ENCODE measurements around the gene CAMK1. TPM values are rescaled to one million over a fixed set of nuclear protein-coding genes. Genes with fewer than 3 reads are reported as not detected.

Gene CAMK1
- total and polyA plus RNA-seq, 10 donors = 10.1 to 30.5 (median 22.7) TPM

DNA sequence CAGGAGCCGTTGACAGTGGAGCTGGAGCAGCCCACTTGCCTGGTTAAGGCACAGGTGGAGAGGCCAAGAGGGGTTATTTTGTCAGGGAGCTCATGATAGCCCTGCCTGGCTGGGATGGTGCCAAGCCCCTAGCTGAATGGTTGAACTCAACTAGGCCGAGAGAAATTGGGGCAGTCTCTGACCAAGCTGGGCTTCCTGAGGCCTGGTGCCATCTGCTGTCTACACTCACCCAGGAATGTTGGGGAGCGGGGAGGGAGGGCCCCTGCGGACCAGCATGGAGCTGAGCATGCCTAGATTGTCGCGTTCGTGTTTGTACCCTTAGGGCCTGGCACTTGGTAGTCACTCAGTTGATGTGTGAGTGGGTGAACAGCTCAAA lies 37.0 kb downstream of the CAMK1 start:
- H3K9me3 ChIP-seq = no peaks in the 10 kb centered on the region
- TF ChIP-seq POLR2A (IDR thresholded peaks at IDR 0.05) = no peak
- no peak for TF ChIP-seq CTCF (IDR thresholded peaks at IDR 0.05 in 8 of 11, conservative IDR thresholded peaks at IDR 0.05 in 3 of 11)
- TF ChIP-seq POLR2AphosphoS5 (IDR thresholded peaks at IDR 0.05) = no peak
- peaks cover 0 to 39% (median 30%) of the 10 kb centered on the region in 6 donors for H3K36me3 ChIP-seq
- WGBS, 5 donors = 46 to 54% (median 50%) methylated on average over 6 to 7 of the region's 7 CpGs
- no peaks in the 10 kb centered on the region for H3K27me3 ChIP-seq (replicated peaks in 1 of 7)
- peaks cover 22 to 71% (median 53%) of the 10 kb centered on the region in 6 donors for H3K4me1 ChIP-seq
- H3K4me3 ChIP-seq = peak overlapping the region; percentile 66 to 99 (median 96)
- H3K27ac ChIP-seq = peak overlapping the region in 6 of 8 donors; percentile 91 to 98 (median 95)
- no peak for DNase-seq
- intact Hi-C loops (cut with DNase I; ENCODE audit: low total_unique reads) = no loop called here

DNA sequence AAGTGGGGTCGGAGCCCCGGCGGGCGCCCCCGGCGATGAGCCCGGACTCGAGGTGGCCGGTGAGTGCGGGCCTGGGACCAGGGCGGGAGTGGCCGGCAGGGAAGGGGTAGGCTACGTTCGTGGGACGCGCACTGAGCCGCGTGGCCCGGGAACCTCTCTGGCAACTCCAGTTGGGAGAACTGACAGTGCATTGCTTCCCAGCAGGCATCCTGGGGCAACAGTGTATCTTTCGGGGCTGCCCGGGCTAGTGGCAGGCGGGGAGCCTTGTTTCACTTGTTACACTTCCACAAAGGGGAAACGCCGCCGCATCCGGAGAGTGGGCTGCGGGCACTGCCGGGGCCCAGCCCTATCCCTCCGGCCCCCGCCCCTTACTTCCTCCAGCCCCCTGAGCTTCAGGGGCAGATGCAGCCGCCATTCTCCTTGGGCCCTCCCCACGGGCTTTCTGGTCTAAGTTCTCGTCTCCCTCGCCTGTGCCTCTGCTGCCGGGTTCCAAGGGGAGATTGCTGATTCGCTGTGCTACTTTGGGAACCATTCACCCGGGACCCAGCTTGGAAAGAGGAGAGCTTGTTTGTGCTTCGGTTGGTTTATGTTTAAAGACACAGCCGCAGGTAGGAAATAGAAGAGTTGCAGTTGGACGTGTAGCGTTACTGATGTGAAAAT lies 37.5 kb downstream of the CAMK1 start:
- Histone ChIP-seq H3K4me3 (peak overlapping the region; percentile 66 to 99 (median 96)), H3K9me3 (no peaks in the 10 kb centered on the region), H3K27me3 (replicated peaks in 1 of 7) (no peaks in the 10 kb centered on the region), H3K36me3 (peaks cover 0 to 34% (median 26%) of the 10 kb centered on the region in 6 donors), H3K27ac (peak overlapping the region; percentile 91 to 99 (median 95)), H3K4me1 (peaks cover 24 to 71% (median 55%) of the 10 kb centered on the region in 6 donors)
- peak; percentile 91 for DNase-seq
- WGBS, 5 donors = 1 to 2% (median 1%) methylated on average over 40 to 41 of the region's 41 CpGs
- no peak for TF ChIP-seq POLR2A (IDR thresholded peaks at IDR 0.05)
- no peak for TF ChIP-seq CTCF (IDR thresholded peaks at IDR 0.05 in 8 of 11, conservative IDR thresholded peaks at IDR 0.05 in 3 of 11)
- TF ChIP-seq POLR2AphosphoS5 (IDR thresholded peaks at IDR 0.05) = peak in 2 of 3 donors; percentile 21 to 64
- intact Hi-C loops (cut with DNase I; ENCODE audit: low total_unique reads) = no loop called here

GRCh38 chr3:9731206-9732079 lies 38.3 kb downstream of the CAMK1 start, which contains the start of gene BRPF1:
Gene BRPF1 (plus strand): TSS chr3:9731735. CDS start chr3:9734141, 2,406 bp downstream.
- peaks cover 28 to 71% (median 56%) of the 10 kb centered on the region in 6 donors for H3K4me1 ChIP-seq
- H3K4me3 ChIP-seq = peak within 1 kb of the TSS; percentile 66 to 99 (median 96)
- TF ChIP-seq POLR2A (IDR thresholded peaks at IDR 0.05) = peak in 2 of 3 donors; percentile 14 to 38
- TF ChIP-seq POLR2AphosphoS5 (IDR thresholded peaks at IDR 0.05) = peak; percentile 94 to 97 (median 95)
- TF ChIP-seq CTCF (IDR thresholded peaks at IDR 0.05 in 8 of 11, conservative IDR thresholded peaks at IDR 0.05 in 3 of 11) = peak in 8 of 11 experiments; percentile 5 to 72 (median 36)
- intact Hi-C loops (cut with DNase I; ENCODE audit: low total_unique reads) = no loop called here
- DNase-seq = peak; percentile 100
- peak within 1 kb of the TSS; percentile 91 to 99 (median 95) for H3K27ac ChIP-seq
- peaks cover 0 to 26% (median 18%) of the 10 kb centered on the region in 6 donors for H3K36me3 ChIP-seq
- WGBS, 5 donors = 0 to 1% (median 1%) methylated on average over 46 to 88 of the region's 88 CpGs
- no peaks in the 10 kb centered on the region for H3K9me3 ChIP-seq
- H3K27me3 ChIP-seq (replicated peaks in 1 of 7) = no peaks in the 10 kb centered on the region
